Mammary epithelial cell (primary cell): ENCODE measurements around the gene COL9A3.

Experiments used
- CTCF ChIP-seq, 2 donors: IDR thresholded peaks in 1 of 2; conservative IDR thresholded peaks in 1 of 2; 2 replicates each; pipeline ENCODE4 v1.5.1; 2011 to 2012; ENCODE audit warnings: inconsistent platforms in 2 of 2, low read length in 2 of 2, mild to moderate bottlenecking in 2 of 2, control low read depth in 1 of 2, low read depth in 1 of 2; ENCODE audit not compliant: insufficient read depth in 1 of 2; ENCODE audit errors: extremely low read depth in 1 of 2
- EZH2 ChIP-seq: IDR thresholded peaks from 2 replicates; pipeline ENCODE4 v1.6.1; 2012; ENCODE audit warnings: low read length, inconsistent platforms, borderline replicate concordance

GRCh38 chr20:62876501-62876901 is 59.7 kb downstream of the COL9A3 start:
- TF ChIP-seq CTCF (conservative IDR thresholded peaks at IDR 0.05 in 1 of 2, IDR thresholded peaks at IDR 0.05 in 1 of 2; ENCODE audit: extremely low read depth in 1 of 2, insufficient read depth in 1 of 2, low read depth in 1 of 2, low read length in 2 of 2) (no peak), EZH2 (no peak)
